ENCODE measurements around the gene DPYD.

GRCh38 chr1:97680470-97680869 lies 240.4 kb downstream of the DPYD start:
- TF ChIP-seq, protein P1, sequence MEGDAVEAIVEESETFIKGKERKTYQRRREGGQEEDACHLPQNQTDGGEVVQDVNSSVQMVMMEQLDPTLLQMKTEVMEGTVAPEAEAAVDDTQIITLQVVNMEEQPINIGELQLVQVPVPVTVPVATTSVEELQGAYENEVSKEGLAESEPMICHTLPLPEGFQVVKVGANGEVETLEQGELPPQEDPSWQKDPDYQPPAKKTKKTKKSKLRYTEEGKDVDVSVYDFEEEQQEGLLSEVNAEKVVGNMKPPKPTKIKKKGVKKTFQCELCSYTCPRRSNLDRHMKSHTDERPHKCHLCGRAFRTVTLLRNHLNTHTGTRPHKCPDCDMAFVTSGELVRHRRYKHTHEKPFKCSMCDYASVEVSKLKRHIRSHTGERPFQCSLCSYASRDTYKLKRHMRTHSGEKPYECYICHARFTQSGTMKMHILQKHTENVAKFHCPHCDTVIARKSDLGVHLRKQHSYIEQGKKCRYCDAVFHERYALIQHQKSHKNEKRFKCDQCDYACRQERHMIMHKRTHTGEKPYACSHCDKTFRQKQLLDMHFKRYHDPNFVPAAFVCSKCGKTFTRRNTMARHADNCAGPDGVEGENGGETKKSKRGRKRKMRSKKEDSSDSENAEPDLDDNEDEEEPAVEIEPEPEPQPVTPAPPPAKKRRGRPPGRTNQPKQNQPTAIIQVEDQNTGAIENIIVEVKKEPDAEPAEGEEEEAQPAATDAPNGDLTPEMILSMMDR (conservative IDR thresholded peaks at IDR 0.05 in 1 of 2, IDR thresholded peaks at IDR 0.05 in 1 of 2; ENCODE audit: extremely low read depth in 1 of 2, insufficient read depth in 1 of 2, low read depth in 1 of 2, low read length in 2 of 2), result no peak
- TF ChIP-seq EZH2 (IDR thresholded peaks at IDR 0.05; ENCODE audit: borderline replicate concordance, low read length), result no peak

Measured in mammary epithelial cell (primary cell).